GM18951 (cell line): ENCODE data around the gene RASA3.
"Not testable (repeated sequence)": the region's sequence is repeated elsewhere in the genome, so short reads cannot be mapped to it uniquely, and the experiment has no call there.

Experiments used
- POLR2A ChIP-seq: IDR thresholded peaks from 4 replicates; pipeline ENCODE4 v1.6.1; 2011; ENCODE audit warnings: mild to moderate bottlenecking; ENCODE audit not compliant: insufficient read length, insufficient read depth; ENCODE audit errors: extremely low read depth
- in situ Hi-C: fragments of 300-500 bp; cut with MboI; formaldehyde crosslinking; loops from one replicate; pipeline ENCODE4 v1.12.0; 2022; ENCODE audit warnings: low sequenced_read_pairs, mixed read lengths, inconsistent platforms; ENCODE audit not compliant: unreplicated experiment

Gene RASA3

DNA sequence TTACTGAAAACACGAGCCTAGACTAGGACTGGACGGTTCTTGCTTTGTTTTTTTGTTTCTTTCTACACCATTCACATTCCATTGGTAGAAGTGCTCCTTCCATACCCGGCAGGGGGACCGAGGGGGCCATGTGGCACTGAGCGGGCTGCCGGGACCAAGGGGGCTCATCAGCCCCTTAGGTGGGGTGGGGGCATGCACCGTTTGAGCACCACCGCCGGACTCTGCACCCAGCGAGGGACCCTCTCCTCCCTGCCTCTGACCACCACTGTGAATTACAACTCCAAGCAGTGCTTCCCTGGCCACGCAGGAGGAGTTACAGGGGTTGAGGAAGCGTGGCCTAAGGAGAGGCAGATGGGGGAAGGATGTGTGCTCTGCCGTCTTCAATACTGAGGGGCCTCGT, 31.6 kb upstream of the RASA3 start:
- in situ Hi-C loops, result no loop called here
- no peak for TF ChIP-seq POLR2A

DNA sequence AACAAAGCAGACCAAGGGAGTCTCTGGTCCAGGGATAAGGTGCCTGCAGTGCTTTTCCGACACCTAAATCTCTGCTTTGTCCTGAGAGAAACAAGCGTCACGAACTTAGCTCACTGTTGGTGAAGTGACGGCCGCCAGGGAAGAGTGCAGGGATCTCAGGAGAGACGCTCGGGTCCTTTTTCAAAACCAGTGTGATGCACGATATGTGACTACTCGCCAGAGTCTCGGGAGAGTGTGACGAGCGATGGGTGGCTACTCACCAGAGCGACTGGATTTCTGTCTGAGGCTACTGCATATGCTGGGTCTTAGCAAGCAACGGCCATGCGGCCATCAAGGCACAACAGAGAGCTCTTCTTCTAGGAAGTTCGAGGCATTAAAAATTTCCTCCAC, 30.1 kb upstream of the RASA3 start:
- TF ChIP-seq POLR2A, result no peak
- in situ Hi-C loops, result no loop called here

DNA sequence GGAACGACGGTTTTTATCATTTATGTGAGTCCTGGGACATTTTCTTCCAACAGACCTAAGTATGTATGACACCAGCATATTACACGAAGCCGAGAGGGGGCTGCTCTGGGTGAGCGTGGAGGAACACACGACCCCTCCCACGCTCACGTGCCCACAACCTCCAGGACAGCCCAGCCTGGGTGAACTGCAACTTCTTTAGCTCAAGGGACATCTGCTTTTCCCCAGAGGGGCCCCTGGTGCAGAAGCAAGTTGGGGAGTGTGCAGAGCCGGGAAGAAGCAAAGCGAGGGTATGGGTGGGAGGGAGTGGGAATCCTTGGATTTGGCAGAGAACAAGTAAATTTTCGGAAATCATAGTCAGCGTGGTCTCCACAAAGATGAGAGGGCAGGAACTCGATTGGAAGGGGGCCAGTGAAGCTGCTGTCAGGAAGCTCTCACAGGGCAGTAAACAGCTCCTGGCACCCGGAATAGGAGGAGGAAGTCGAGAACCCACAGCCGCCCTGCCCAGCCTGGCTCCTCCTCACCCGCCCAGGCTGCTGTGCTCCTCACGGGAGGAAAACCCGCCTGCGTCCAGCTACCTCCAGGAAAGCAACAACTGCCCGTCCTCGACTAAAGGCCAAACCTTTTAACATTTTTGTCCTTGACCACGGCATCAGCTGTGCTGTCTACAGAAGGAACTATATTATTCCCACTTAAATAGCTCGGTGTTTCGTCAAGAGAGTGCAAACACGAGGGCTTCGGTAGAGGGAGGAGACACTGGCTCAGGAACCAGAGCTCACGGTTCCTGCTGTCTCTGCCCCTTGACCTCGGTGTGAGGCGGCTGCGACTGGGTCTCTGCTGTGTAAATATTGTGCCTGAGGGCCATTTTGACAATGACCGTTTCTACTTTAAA, 29.5 kb upstream of the RASA3 start:
- no peak for TF ChIP-seq POLR2A
- in situ Hi-C loops, result no loop called here

DNA sequence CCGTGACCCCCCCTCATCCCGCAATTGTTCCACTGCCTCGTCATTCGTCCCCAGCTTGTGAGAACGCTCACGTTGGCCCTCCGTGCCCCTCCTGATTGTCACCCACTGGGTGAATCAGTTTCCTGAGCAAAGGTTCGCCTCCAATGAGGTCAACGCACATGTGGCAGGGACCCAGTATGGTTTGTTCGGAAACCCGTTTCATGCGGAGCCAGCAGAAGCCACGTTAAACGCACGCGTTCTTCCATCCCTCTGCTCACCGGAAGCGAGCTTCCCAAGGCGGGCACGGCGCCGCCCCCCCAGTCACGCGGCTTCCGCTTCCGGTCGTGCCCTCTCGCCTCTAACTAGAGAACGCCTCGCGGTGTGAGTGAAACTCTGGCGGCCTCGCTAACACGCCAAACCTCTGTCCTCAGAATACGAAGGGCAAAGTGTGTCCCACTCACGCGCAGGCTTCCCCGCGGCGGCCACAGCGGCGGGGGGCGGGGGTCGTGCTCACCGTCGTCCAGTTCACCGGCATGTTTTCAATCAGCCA, 28.7 kb upstream of the RASA3 start:
- in situ Hi-C loops, result no loop called here
- no peak for TF ChIP-seq POLR2A

DNA sequence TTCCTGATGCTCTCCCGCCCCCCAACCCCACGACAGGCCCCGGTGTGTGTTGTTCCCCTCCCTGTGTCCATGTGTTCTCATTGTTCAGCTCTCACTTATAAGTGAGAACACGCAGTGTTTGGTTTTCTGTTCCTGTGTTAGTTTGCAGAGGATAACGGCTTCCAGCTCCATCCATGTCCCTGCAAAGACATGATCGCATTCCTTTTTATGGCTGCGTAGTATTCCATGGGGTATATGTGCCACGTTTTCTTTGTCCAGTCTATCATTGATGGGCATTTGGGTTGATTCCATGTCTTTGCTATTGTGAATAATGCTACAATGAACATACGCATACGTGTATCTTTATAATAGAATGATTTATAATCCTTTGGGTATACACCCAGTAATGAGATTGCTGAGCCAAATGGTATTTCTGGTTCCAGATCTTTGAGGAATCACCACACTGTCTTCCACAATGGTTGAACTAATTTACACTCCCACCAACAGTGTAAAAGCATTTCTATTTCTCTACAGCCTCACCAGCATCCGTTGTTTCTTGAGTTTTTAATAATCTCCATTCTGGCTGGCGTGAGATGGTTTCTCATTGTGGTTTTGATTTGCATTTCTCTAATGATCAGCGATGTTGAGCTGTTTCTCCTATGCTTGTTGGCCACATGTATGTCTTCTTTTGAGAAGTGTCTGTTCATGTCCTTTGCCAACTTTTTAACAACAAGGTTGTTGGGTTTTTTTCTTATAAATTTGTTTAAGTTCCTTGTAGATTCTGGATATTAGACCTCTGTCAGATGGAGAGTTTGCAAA, 26.6 kb upstream of the RASA3 start:
- in situ Hi-C loops, result not testable (repeated sequence)

DNA sequence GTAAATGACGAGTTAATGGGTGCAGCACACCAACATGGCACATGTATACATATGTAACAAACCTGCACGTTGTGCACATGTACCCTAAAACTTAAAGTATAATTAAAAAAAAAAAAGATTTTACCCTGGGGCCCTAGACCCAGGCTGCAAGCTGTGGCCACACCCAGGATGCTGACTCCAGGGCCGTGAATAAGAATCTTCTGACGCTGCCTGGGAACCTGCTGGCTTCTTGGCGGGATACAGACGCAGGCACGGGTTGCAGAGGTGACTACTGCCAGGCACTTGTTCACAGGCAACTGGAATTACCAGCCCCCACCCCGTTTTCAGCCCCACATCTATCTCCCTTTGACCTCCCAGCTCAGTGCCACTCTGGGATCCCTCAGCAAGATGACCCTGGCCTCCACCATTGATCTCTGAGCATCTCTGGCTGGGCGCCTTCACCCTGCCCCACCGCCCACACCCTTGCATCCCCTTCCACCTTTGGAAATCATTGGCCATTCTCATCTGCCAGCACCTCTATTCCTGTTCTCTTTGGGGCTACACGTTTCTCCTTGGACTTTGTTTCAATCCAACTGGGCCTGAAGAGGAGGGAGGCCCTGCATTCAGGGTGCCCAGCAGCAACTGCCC, 25.6 kb upstream of the RASA3 start:
- no peak for TF ChIP-seq POLR2A
- in situ Hi-C loops, result no loop called here

DNA sequence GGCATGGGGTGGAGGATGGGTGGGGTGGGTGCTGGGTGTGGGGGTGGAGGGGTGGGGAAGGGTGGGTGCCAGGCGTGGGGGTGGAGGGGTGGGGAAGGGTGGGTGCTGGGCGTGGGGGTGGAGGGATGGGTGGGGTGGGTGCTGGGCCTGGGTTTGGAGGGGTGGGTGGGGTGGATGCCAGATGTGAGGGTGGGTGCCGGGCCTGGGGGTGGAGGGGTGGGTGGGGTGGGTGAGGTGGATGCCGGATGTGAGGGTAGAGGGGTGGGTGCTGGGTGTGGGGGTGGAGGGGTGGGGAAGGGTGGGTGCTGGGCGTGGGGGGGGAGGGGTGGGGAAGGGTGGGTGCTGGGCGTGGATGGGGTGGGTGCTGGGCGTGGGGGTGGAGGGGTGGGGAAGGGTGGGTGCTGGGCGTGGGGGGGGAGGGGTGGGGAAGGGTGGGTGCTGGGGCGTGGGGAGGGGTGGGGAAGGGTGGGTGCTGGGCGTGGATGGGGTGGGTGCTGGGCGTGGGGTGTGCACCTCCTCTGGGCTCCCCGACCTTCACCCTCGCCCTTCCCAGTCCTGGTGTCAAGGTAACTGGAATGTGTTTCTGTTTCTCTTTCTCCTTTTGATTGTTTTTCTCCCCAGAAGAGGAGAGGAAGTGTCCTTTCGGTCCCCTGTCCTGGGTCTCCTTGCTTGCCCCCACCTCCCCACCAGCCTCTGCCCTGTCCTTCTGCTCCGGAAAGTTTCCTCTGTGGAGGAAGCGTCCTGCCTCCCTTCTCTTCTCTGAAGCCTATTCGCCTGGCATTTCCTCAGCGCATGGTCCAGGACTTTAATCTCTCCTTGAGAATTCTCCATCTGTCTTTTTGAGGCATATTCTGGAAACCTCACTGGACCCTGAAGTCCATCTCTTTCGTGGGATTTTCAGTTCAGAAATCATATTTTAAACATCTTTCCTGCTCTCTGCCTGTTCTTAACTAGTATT, 23.8 kb upstream of the RASA3 start:
- no peak for TF ChIP-seq POLR2A
- in situ Hi-C loops, result no loop called here

DNA sequence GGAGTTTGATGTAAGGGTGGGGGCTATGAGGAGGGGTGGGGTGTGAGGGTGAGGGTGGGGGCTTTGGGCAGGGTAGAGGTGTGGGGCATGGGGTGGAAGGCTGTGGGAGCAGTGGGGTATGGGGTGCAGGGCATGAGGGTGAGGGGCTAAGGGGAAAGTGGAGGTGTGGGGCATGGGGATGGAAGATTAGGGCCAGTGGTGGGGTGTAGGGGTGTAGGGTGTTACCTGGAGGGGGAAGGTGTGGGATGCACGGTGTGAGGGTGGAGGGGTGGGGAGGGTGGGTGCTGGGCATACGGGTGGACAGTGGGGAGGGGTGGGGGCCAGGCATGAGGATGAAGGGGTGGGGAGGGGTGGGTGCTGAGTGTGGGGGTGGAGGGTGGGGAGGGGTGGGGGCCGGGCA, 22.9 kb upstream of the RASA3 start:
- TF ChIP-seq POLR2A, result no peak
- in situ Hi-C loops, result no loop called here

DNA sequence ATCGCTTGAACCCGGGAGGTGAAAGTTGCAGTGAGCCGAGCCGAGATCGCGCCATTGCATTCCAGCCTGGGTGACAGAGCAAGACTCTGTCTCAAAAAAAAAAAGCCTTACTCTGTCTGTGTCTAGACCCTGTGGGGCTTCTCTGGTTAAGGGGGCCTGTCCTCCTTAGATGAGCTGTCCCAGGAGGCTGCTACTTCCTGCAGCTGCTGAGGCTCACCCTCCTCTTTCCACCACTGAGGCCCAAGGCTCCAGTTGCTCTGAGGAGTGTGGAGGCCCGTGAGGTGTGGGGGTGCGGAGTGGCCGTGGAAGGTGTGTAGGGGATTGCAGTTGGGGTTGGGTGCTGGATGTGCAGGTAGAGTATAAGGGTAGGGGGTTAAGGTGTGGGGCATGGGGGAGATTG, 22.1 kb upstream of the RASA3 start:
- no peak for TF ChIP-seq POLR2A
- in situ Hi-C loops, result no loop called here

DNA sequence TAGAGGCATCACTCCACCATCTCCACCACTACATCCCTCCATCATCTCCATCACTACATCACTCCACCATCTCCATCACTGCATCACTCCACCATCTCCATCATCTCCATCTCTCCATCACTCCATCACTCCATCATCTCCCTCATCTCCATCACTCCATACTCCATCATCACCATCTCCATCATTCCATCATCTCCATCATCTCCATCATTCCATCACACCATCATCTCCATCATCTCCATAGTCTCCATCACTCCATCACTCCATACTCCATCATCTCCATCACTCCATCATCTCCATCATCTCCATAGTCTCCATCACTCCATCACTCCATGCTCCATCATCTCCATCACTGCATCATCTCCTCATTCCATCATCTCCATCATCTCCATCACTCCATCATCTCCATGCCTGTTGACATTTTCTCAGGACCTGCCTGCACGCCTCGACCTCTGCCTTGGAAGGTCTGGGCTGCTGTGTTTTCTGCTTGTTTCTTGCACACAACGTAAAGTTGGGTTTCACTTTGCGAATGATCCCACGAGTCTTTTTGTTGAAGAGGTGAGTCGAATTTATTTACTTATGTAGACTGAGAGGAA, 21.2 kb upstream of the RASA3 start:
- TF ChIP-seq POLR2A, result no peak
- in situ Hi-C loops, result no loop called here

DNA sequence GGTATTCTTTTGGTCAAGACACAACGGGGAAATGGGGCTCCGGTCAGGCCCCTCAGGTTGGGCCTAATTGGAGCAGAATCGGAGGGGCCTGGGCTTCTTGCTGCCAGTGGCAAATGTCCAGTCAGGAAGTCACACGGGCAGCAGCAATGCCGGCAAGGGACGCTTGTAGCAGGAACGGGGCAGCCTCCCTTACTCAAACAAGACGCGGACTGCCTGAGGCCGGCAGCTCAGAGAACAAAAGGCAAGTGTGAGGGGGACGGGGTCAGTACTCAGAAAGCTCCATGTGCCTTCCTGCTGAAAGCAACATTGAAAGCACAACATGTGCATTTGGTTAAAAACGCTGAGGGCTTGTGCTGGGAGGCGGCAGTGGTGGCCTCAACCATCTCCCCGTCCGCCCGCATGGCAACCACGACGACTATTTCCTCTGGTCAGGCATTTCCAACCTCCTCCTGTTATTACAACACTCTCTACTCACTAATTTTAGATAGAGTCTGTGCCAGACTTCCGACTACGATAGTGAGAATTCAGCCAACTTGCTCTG, 20.5 kb upstream of the RASA3 start:
- in situ Hi-C loops, result no loop called here
- no peak for TF ChIP-seq POLR2A

DNA sequence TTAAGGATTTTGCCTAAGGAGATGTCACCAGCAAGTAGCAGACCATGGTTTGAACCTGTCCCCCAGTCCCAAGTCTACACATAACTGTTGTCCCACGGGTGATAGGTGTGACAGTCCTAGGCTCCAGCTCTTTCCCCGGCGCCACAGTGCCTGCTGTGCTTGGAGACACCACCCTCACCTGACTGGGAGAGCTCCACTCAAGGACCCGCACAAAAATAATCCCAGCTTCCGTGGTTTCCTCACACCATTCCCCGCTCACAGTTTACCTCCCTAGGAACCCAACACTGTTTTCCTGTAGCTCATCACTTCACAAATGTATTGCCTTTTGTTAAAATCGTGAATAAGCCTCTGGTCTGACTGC, 19.8 kb upstream of the RASA3 start:
- no peak for TF ChIP-seq POLR2A
- in situ Hi-C loops, result no loop called here
